ENCODE measurements around the gene ENHO.
A peak's percentile ranks its signal among the peaks of the same experiment; 100 is the strongest.

Gene ENHO

GRCh38 chr9:34522971-34523797 lies at the start of gene ENHO:
Gene ENHO (minus strand): TSS chr9:34522990. CDS start chr9:34521695, 1,295 bp downstream.
- peak; percentile 89 for DNase-seq

GRCh38 chr9:34572092-34572491 lies 49.3 kb upstream of the ENHO start:
- no peak for DNase-seq

GRCh38 chr9:34571481-34571810 lies 48.7 kb upstream of the ENHO start:
- no peak for DNase-seq

GRCh38 chr9:34570809-34571480 lies 48.2 kb upstream of the ENHO start:
- DNase-seq = no peak

- DNase-seq = no peak
Observed at GRCh38 chr9:34570376-34570775, 47.6 kb upstream of the ENHO start.

GRCh38 chr9:34568774-34569173 lies 46.0 kb upstream of the ENHO start:
- no peak for DNase-seq

GRCh38 chr9:34568133-34568532 lies 45.3 kb upstream of the ENHO start:
- no peak for DNase-seq

- DNase-seq = no peak
Observed at GRCh38 chr9:34566972-34567371, 44.2 kb upstream of the ENHO start.

- DNase-seq = no peak
Observed at GRCh38 chr9:34566322-34566721, 43.5 kb upstream of the ENHO start.

GRCh38 chr9:34565856-34566255 lies 43.1 kb upstream of the ENHO start:
- DNase-seq = no peak

GRCh38 chr9:34564617-34565016 lies 41.8 kb upstream of the ENHO start:
- DNase-seq = no peak

GRCh38 chr9:34563262-34563661 lies 40.5 kb upstream of the ENHO start:
- no peak for DNase-seq

- DNase-seq = no peak
Observed at GRCh38 chr9:34562135-34562745, 39.5 kb upstream of the ENHO start.

GRCh38 chr9:34560599-34561214 lies 37.9 kb upstream of the ENHO start:
- DNase-seq = no peak

GRCh38 chr9:34559624-34560455 lies 37.0 kb upstream of the ENHO start:
- no peak for DNase-seq

GRCh38 chr9:34558919-34559623 lies 36.3 kb upstream of the ENHO start:
- no peak for DNase-seq

GRCh38 chr9:34558364-34558763 lies 35.6 kb upstream of the ENHO start:
- no peak for DNase-seq

GRCh38 chr9:34557426-34558321 lies 34.9 kb upstream of the ENHO start:
- DNase-seq = no peak

GRCh38 chr9:34556949-34557348 lies 34.2 kb upstream of the ENHO start:
- DNase-seq = no peak

GRCh38 chr9:34555936-34556525 lies 33.2 kb upstream of the ENHO start:
- DNase-seq = no peak

- no peak for DNase-seq
Observed at GRCh38 chr9:34555500-34555899, 32.7 kb upstream of the ENHO start.
